H4 (cell line): ENCODE results near the gene WDFY4. TPM values are rescaled to one million over a fixed set of nuclear protein-coding genes. Genes with fewer than 3 reads are reported as not detected.

Source experiments
- DNase-seq: peaks from one replicate; pipeline ENCODE4 v3.0.0-alpha.2; 2015; ENCODE audit warnings: low spot score
- total RNA-seq: library from RNA; depleted of rRNA; stranded (reverse); fragments of >200 nt; shearing (Covaris generic); gene quantifications from 2 replicates; pipeline ENCODE4 v1.2.3, GENCODE V29; 2014

The WDFY4 gene
- total RNA-seq, 1 experiment from 2014 or later: not detected

GRCh38 chr10:48905311-48905710 is 220.6 kb downstream of the WDFY4 start:
- no peak for DNase-seq

GRCh38 chr10:48906841-48907240 is 222.2 kb downstream of the WDFY4 start:
- DNase-seq: no peak

GRCh38 chr10:48907730-48908129 is 223.1 kb downstream of the WDFY4 start:
- no peak for DNase-seq

GRCh38 chr10:48910548-48910947 is 225.9 kb downstream of the WDFY4 start:
- DNase-seq: no peak

GRCh38 chr10:48913674-48914073 is 229.0 kb downstream of the WDFY4 start:
- no peak for DNase-seq

GRCh38 chr10:48923748-48924147 is 239.1 kb downstream of the WDFY4 start:
- DNase-seq: no peak

GRCh38 chr10:48924988-48925387 is 240.3 kb downstream of the WDFY4 start:
- no peak for DNase-seq

- DNase-seq: no peak
Observed at GRCh38 chr10:48926255-48926654, 241.6 kb downstream of the WDFY4 start.

- no peak for DNase-seq
Observed at GRCh38 chr10:48926764-48927540, 242.3 kb downstream of the WDFY4 start.

GRCh38 chr10:48929413-48929990 is 244.8 kb downstream of the WDFY4 start:
- no peak for DNase-seq

GRCh38 chr10:48931188-48931587 is 246.5 kb downstream of the WDFY4 start:
- DNase-seq: no peak

- peak; percentile 7 for DNase-seq
Observed at GRCh38 chr10:48932831-48933664, 248.4 kb downstream of the WDFY4 start.

GRCh38 chr10:48934672-48935501 is 250.2 kb downstream of the WDFY4 start:
- DNase-seq: no peak

- DNase-seq: no peak
Observed at GRCh38 chr10:48935577-48935976, 250.9 kb downstream of the WDFY4 start.

- no peak for DNase-seq
Observed at GRCh38 chr10:48937796-48938195, 253.1 kb downstream of the WDFY4 start.

- no peak for DNase-seq
Observed at GRCh38 chr10:48938281-48938680, 253.6 kb downstream of the WDFY4 start.

- no peak for DNase-seq
Observed at GRCh38 chr10:48938990-48939536, 254.4 kb downstream of the WDFY4 start.

- no peak for DNase-seq
Observed at GRCh38 chr10:48939790-48940325, 255.2 kb downstream of the WDFY4 start, which contains the start of gene LRRC18. Gene LRRC18 (minus strand): TSS chr10:48939840. CDS start chr10:48914155, 25,685 bp downstream.

- DNase-seq: no peak
Observed at GRCh38 chr10:48940372-48940771, 255.7 kb downstream of the WDFY4 start.

GRCh38 chr10:48940958-48941357 is 256.3 kb downstream of the WDFY4 start:
- no peak for DNase-seq
